ENCODE data around the gene TRAPPC3L.
A peak's percentile ranks its signal among the peaks of the same experiment; 100 is the strongest.

The TRAPPC3L gene

DNA sequence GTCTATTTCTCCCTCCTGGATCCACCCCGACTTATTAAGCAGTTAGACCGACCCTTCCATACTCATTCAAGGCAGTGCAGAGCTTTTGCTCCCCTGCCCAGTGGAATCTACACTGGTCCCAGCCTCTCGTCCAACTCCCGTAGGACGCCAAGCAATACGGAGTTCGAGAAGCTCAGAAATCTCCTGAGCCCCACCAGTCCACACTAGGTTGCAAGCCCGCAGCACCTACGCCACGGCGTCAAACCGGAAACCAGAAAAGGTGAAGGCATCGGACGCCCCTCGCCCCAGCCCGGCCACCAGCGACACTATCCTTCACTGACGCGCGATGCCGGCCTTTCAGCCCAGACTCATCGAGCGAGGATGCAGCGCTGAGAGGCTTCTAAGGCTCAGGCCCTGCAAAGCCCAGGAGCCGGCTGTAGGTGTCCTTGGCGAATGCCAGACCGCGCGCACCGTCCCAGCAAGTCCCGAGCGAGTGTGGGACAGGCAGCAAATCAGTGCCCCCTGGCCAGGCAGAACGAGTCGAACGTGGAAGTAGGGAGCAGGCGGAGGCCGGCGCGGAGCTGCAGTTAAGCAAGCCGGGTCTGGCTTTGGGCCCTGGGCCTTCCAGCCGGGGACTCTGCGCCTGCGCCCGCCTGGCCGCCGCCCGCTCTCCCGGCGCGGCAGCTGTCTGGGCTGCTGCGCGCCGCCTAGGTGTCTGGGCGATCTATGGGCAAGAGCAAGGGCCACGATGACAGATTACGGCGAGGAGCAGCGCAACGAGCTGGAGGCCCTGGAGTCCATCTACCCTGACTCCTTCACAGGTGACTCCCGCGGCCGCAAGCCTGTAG, 25.6 kb upstream of the TRAPPC3L start, which contains the start of gene RWDD1:
TSS of gene RWDD1 (plus strand) at position 649 of the 827 bp plus-strand sequence. CDS start at position 728, 79 bp downstream.
- ChIA-PET CTCF (interaction anchor here (0.6 to 2.4 kb wide), 4 partner anchors 10 to 302 kb away, joined by 4 to 13 read pairs (median 8); no protein-coding TSS in a partner anchor), POLR2A (interaction anchor here (0.6 to 2.7 kb wide), 30 partner anchors 8 to 470 kb away, joined by 3 to 20 read pairs (median 3); partner anchors contain the start of genes CALHM4, CALHM5, DSE and FAM162B)
- peak; percentile 98 for DNase-seq (ENCODE audit: extremely low spot score)
- no peak for TF ChIP-seq TARDBP (IDR thresholded peaks at IDR 0.05)
- TF ChIP-seq CTBP1 (IDR thresholded peaks at IDR 0.05; ENCODE audit: borderline replicate concordance) = peak; percentile 55; the same call in 1 of the 2 replicates
- TF ChIP-seq FOXM1 (IDR thresholded peaks at IDR 0.05; ENCODE audit: borderline replicate concordance) = peak; percentile 97
- TF ChIP-seq, protein P1, sequence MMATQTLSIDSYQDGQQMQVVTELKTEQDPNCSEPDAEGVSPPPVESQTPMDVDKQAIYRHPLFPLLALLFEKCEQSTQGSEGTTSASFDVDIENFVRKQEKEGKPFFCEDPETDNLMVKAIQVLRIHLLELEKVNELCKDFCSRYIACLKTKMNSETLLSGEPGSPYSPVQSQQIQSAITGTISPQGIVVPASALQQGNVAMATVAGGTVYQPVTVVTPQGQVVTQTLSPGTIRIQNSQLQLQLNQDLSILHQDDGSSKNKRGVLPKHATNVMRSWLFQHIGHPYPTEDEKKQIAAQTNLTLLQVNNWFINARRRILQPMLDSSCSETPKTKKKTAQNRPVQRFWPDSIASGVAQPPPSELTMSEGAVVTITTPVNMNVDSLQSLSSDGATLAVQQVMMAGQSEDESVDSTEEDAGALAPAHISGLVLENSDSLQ (IDR thresholded peaks at IDR 0.05) = no peak; the same call in 1 of the 2 replicates
- TF ChIP-seq ELF4 (IDR thresholded peaks at IDR 0.05) = peak; percentile 66; the same call in 1 of the 2 replicates
- peak; percentile 58; the same call in 1 of the 2 replicates for TF ChIP-seq L3MBTL2 (conservative IDR thresholded peaks at IDR 0.05)

DNA sequence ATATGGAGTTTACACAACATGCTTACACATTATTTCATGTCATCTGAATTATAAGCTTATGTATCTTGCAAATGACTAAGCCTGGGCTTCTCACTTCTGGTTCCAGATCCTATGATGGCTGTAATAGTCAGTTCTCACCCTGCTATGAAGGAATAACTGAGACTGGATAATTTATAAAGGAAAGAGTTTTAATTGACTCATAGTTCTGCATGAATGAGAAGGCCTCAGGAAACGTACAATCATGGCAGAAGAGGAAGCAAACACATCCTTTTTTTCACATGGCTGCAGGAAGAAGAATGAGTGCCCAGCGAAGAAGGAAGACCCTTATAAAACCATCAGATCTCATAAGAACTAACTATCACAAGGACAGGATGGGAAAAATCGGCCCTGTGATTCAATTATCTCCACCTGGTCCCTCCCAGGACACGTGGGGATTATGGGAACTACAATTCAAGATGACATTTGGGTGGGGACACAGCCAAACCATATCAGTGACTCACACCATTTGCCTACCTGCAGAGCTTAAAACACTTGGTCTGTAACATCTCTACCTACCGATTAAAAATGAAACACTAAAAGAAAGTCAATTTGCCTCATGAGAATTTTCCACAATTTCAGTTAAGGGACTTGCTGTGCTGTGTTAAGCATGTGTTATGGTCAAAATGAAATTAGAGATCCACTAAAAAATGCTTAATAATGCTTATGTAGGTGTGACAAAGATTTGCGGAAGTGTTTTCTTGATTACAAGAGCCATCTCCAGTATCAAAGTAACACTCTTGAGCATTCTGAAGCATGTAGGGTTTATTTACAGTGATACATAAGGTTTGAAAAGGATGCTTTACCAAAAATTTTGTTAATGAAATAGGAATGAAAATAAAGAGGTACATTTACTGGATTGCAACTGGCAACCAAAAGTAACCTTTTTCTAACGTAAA, 23.6 kb upstream of the TRAPPC3L start:
- no peak for DNase-seq (ENCODE audit: extremely low spot score)
- TF ChIP-seq HDGF (IDR thresholded peaks at IDR 0.05; ENCODE audit: borderline replicate concordance) (no peak), FOXA1 (IDR thresholded peaks at IDR 0.05) (no peak)
- CTCF ChIA-PET = interaction anchor here (0.5 to 2.4 kb wide), 2 partner anchors 8 to 71 kb away, joined by 3 to 10 read pairs; no protein-coding TSS in a partner anchor
- POLR2A ChIA-PET = interaction anchor here (0.6 to 1.5 kb wide), 2 partner anchors 10 to 47 kb away, joined by 3 read pairs; partner anchors contain the start of gene RSPH4A

DNA sequence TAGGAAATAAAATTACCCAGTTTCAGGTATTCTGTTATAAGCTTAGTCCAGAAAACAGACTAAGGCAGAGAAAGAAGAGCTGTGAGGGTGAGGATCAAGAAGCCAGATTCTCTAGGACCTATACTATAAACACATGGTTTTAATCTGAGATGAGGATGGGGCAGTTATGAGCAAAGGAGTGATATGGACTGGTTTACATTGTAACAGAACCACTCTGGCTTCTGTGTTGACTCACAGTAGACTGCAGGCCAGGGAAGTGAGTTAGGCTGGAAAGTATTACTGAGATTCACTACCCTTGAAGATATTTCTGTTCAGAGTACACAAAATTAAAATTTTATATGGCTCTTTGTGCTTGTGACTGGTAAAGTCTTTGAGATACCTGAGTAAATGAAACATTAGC, 22.6 kb upstream of the TRAPPC3L start:
- no peak for DNase-seq (ENCODE audit: extremely low spot score)
- CTCF ChIA-PET = no interaction called here
- POLR2A ChIA-PET = no interaction called here
- TF ChIP-seq HDGF (IDR thresholded peaks at IDR 0.05; ENCODE audit: borderline replicate concordance) (no peak), ELF4 (IDR thresholded peaks at IDR 0.05) (no peak), ZNF384 (IDR thresholded peaks at IDR 0.05) (no peak), NFRKB (IDR thresholded peaks at IDR 0.05) (no peak), FOXA1 (IDR thresholded peaks at IDR 0.05) (no peak), FOXK2 (IDR thresholded peaks at IDR 0.05) (no peak), ARNT (IDR thresholded peaks at IDR 0.05) (no peak), BHLHE40 (IDR thresholded peaks at IDR 0.05; ENCODE audit: borderline replicate concordance) (no peak), L3MBTL2 (conservative IDR thresholded peaks at IDR 0.05) (no peak), SP1 (IDR thresholded peaks at IDR 0.05) (no peak), SUZ12 (IDR thresholded peaks at IDR 0.05) (no peak), LEF1 (IDR thresholded peaks at IDR 0.05; ENCODE audit: borderline replicate concordance) (no peak), FOXM1 (IDR thresholded peaks at IDR 0.05; ENCODE audit: borderline replicate concordance) (no peak), TARDBP (IDR thresholded peaks at IDR 0.05) (no peak), CTBP1 (IDR thresholded peaks at IDR 0.05; ENCODE audit: borderline replicate concordance) (no peak)
- TF ChIP-seq, protein P1 (IDR thresholded peaks at IDR 0.05) = no peak

DNA sequence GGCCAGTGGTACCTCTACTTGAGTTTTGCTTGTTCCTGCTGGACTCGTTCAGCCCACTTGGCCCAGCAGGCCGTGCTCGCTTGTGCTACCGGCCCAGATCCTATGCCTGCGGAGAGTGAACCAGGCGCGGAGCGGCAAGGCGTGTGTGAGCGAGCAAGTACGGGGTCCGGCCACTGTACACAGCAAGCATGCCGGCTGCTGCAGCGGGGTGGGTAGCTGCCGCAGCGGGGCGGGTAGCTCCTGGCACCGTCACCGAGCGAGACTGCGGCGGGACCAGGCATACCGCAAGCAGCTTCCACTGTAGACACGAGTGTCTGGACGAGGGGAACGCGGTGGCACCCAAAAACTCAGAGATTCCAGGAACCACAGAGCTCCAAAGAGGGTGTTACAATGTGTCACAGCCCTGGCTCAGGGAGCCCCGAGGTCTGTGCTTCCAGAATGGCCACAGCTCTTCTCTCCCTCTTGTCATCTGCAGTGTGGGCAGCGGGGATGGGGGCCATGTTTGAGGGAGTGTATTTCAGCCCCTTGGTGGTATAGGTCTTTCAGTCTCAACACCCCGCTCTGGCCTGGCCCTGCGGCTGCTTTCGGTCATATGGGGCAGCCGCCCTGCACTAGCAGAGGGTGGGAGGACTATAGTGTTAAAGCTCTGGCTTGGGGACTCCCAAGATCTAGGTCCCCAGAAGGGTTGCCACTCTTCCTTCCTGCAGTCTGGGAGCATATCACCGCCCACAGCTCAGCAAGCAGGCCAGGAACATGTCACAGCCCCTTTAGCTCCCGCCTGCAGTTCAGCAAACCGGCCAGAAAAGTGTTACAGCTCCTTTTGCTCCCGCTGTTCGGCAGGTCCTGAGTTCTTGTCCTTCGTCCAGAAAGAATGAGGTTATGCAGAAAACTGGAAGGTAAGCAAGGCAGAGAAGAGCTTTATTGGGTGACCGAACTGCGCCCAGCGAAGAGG, 19.7 kb upstream of the TRAPPC3L start:
- DNase-seq (ENCODE audit: extremely low spot score) = no peak
- CTCF ChIA-PET = interaction anchor here (0.9 kb wide), 1 partner anchor 297 kb away, joined by 3 read pairs; no protein-coding TSS in a partner anchor
- POLR2A ChIA-PET = interaction anchor here (0.6 kb wide), 1 partner anchor 272 kb away, joined by 3 read pairs; no protein-coding TSS in a partner anchor
- TF ChIP-seq TARDBP (IDR thresholded peaks at IDR 0.05) = no peak
- TF ChIP-seq L3MBTL2 (conservative IDR thresholded peaks at IDR 0.05) = no peak
- TF ChIP-seq ARNT (IDR thresholded peaks at IDR 0.05) = no peak
- no peak for TF ChIP-seq NFRKB (IDR thresholded peaks at IDR 0.05)
- no peak for TF ChIP-seq FOXA1 (IDR thresholded peaks at IDR 0.05)

DNA sequence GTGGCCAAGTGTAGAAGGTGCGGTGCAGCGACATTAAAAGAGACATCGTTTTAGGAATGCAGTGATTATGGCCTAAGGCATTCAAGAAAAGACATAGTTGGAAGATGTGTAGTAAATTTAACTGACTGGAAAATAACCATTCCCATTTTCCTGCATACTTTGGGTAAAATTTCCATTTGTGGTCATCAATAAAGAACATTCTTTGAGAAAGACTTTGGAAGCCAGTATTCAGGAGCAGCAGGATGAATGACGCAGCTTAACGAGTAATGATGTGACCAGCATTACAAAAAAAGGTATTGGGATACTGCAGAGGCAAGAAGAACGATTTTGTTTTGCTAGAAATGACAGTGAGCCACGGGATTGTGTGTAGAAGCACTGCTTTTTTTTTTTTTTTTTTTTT, 18.8 kb upstream of the TRAPPC3L start:
- no peak for DNase-seq (ENCODE audit: extremely low spot score)
- POLR2A ChIA-PET = interaction anchor here (1.3 to 1.9 kb wide), 2 partner anchors 46 to 284 kb away, joined by 3 to 6 read pairs; partner anchors contain the start of gene TSPYL1
- TF ChIP-seq FOXA1 (IDR thresholded peaks at IDR 0.05) (no peak), FOXM1 (IDR thresholded peaks at IDR 0.05; ENCODE audit: borderline replicate concordance) (no peak), HDGF (IDR thresholded peaks at IDR 0.05; ENCODE audit: borderline replicate concordance) (no peak), CTBP1 (IDR thresholded peaks at IDR 0.05; ENCODE audit: borderline replicate concordance) (no peak), ZNF384 (IDR thresholded peaks at IDR 0.05) (no peak), L3MBTL2 (conservative IDR thresholded peaks at IDR 0.05) (no peak), FOXK2 (IDR thresholded peaks at IDR 0.05) (no peak)
- CTCF ChIA-PET = interaction anchor here (0.5 to 0.7 kb wide), 2 partner anchors 31 to 276 kb away, joined by 3 to 4 read pairs; no protein-coding TSS in a partner anchor

Measured in HEK293T (cell line).